HG03196 (cell line): Measurements from ENCODE around the gene PRXL2A.
A peak's percentile ranks its signal among the peaks of the same experiment; 100 is the strongest.

Experiments
- ATAC-seq: cut with Tn5 transposase; IDR thresholded peaks from one replicate; pipeline ENCODE4 v1.9.1; 2021; ENCODE audit not compliant: unreplicated experiment

The PRXL2A gene

GRCh38 chr10:80460399-80461207, 52.3 kb downstream of the PRXL2A start:
- ATAC-seq: no peak

GRCh38 chr10:80461208-80462183, 53.1 kb downstream of the PRXL2A start:
- no peak for ATAC-seq

DNA sequence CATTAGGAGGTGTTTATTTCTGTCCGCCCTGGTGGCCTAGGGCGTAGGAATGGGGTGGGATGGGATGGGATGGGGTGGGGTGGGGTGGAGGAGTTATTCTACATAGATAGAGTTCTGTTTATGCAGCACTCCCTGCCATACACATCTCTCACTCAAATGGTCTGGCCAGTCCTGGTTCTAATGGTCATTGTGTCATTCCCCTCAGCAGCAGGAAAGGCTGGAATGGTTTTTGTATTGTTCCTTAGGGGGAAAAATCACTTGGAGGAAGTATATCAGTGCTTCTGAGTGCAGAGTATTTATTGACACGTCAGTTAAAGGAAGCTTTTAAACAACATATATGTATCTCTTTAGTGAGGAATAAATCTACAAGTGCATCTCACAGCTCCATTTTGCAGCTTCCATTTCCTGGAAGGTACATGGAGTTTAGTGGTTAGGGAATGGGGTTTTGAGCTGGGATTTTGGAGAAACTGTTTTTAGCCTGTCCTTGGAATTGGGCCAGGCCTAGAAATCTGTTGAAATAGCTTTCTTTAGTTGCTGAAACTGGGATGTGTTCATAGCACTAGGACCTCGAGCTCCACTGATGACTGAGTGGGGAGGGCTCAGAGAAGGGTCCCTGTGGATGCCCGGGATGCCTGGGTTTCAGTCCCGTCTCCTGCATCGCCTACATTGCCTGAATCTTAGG, 54.1 kb downstream of the PRXL2A start:
- no peak for ATAC-seq

GRCh38 chr10:80462981-80463741, 54.8 kb downstream of the PRXL2A start:
- no peak for ATAC-seq

DNA sequence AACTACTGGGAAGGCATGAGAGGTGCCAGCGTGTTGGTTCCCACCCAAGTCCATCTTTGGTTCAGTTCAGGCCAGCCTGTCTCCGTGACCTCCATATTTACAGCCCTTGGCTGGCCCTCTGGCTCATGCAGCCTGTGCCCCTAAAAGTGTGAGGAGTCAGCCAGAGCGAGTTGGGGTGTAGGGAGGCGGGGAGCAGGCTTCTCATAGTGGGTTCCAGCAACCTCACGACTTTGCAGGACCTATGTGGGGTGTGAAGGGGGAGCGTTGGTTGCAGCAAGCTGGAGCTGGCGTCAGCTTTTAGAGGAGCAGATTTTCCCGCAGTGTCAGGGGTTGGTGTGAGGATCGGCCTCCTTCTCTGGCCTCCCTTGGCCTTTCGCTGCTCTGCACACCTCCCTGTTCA, 55.5 kb downstream of the PRXL2A start:
- no peak for ATAC-seq

DNA sequence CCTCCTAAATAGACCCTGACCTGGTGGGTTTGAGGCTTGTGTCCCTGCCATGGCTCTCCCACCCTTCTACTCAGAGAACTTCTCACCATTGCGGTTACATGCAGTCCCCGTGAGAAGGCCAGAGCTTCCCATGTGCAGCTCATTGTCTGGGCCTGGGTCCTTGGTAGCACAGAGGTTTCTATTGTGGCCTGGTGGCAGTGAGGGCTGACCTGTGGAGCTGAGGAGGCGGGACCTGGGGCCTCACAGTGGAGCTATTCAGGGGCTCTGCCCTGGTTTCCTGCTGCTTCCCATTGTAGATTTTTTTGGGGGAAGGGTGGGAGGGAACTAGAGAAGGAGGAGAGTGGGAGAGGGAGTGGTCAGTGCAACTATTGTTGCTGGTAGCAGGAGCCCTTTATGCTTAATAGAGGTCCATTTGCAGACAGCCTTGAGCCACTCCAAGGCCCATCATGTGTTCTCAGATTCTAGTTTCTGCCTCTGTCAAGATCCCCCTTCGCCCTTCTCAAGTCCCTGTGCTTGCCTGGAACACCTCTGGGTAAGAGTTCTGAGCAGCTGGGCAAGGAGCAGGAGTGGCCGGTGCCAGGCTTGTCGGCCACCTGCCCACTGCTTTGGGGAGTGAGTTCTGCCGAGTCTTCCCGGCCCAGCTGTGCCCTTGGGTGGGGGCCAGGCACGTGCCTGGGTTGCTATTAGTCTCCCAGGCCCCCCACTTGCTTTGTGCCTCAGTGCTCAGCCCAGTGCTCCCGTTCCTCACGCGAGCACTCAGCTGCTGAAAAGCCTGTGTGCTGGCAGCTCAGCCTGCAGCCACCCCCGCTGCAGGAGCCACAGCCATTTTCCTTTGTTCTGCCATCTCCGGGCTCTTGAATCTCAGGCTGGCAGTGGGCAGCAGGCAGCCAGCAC, 56.5 kb downstream of the PRXL2A start:
- ATAC-seq: no peak

- no peak for ATAC-seq
Measured at GRCh38 chr10:80465451-80465835, 57.1 kb downstream of the PRXL2A start.

- no peak for ATAC-seq
Measured at GRCh38 chr10:80465839-80466590, 57.7 kb downstream of the PRXL2A start.

- ATAC-seq: no peak
Measured at GRCh38 chr10:80466724-80467326, 58.5 kb downstream of the PRXL2A start.

GRCh38 chr10:80468002-80468401, 59.7 kb downstream of the PRXL2A start:
- no peak for ATAC-seq

GRCh38 chr10:80468806-80469421, 60.6 kb downstream of the PRXL2A start:
- no peak for ATAC-seq

DNA sequence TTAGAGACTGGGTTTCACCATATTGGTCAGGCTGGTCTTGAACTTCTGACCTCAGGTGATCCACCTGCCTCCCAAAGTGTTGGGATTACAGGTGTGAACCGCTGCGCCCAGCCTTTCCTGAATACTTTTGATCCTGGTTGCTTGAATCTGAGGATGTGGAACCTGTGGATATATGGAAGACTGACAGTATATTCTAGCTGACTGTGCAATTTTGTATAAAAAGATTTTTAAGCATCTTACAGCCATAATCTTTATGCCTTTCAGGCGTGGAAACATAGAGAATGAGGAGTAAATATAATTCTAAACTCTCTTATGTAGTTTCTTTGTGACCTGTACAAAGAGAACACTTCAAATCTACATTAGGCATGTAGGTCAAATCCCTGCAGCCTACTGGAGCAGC, 61.9 kb downstream of the PRXL2A start:
- ATAC-seq: no peak

DNA sequence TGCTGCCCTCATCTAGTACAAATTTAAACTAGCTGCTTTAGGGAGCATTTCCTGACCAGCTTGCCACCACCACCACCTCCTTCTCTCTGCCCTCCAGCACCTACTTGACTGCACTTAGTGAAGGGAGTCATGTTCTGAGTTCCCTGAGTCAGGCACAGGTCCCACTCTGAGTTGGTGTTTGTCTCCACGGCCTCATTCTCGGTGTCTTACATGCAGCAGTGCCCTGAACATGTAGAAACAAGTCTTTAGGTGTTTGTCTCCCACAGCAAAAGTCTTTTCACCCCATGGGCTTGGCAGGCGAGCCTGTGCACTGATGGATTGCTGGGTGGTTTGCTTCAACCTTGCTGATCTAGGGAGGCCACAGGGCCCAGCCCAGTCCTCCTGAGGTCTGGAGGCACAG, 62.6 kb downstream of the PRXL2A start:
- no peak for ATAC-seq

GRCh38 chr10:80471715-80472233, 63.4 kb downstream of the PRXL2A start:
- peak; percentile 48 for ATAC-seq

DNA sequence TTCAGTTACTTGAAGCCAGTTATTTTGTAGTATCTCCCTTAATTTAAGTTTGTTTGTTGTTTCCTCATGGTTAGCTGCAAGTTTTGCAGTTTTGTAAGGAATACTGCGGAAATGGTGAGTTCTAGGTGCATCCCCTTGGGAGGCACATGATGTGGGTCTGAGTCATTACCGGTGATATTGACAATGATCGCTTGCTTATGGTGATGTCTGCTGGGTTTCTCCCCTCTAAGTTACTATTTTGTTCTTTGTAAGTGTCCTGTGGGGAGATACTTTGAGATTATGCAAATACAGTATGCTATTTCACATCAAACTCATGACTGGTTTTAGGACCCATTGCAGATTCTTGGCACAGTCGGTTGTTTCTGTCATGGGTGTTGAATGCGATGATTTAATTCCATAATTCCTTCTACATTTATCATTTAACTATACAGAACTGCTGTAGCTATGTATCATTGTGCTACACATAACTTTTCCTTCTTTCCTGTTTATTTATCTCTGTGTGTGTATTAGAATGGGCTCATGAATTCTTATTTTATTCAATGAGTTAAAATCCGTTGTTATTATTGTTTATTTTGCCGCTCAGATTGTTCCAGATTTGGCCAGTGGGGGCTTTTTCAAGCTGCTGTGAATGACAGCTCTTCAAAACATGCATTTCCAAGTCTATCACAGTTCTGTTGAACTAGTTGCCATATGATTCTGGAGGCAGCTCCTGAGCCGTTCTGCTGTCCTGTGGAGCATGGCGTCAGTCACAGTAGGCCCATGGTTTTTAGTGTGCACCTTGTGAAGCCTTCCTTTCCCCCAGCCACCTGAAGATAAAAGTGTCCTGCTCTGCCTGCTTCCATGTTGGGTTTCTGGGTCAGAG, 64.1 kb downstream of the PRXL2A start:
- peak; percentile 94 for ATAC-seq

DNA sequence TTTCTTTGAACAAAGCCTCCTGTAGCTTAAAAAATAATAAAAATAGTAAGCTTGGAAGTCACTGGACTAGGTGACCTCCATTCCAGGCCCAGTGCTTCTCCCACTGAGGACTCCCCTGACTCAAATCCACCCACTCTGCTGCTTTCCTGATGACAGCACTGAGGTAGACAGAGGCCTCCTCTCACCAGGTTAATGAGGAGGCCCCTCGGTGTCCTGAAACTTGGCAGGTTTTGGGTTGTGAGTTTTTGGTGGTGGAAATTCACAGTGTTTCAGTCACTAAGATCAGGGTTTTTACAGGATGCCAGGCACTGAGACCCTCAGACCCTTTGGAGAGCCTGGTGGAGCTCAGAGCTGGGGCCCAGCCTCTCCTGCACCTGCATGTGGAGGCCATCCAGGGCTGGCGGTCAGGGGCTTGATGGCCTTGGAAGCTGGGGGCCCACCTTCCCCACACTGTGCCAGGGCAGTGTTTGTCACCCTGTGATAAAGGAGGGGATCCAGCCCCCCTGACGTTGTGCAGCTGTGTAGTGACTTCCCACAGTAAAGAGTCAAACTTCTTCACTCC, 64.8 kb downstream of the PRXL2A start:
- ATAC-seq: no peak
